ENCODE measurements around the gene CFAP107. TPM values are rescaled to one million over a fixed set of nuclear protein-coding genes. Genes with fewer than 3 reads are reported as not detected.

The CFAP107 gene
- total and polyA plus RNA-seq, 2 of the 4 experiments (the other 2 are of a cell fraction), result not detected

DNA sequence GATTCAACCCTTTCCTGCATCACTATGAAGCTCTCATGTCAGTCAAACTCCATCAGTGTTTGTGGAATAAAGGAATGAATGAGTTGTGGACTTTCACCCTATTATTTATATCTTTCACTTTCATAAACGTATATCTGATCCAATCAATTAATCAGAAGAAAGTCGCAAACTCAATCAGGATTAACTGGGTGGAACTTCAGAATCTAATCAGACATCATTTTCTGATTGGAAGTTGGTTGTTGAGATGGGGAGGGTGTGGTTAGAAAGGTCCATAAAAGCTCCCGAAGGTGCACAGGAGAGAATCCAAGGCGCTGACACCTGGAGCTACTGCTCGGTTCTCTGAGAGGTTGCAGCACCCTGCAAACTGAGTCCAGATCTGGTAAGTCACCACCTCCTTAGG is 27.4 kb downstream of the CFAP107 start, which contains the start of gene PRAMEF12:
Gene PRAMEF12 (plus strand): TSS at position 301 of the 400 bp plus-strand sequence. CDS start 1,130 bp downstream, outside the sequence.
- Histone ChIP-seq H3K9me1 (ENCODE audit: insufficient read depth, low read length) (no peaks in the 10 kb centered on the region), H3K4me1 (ENCODE audit: control insufficient read depth, insufficient read depth, low read length) (no peaks in the 10 kb centered on the region), H3K27ac (ENCODE audit: insufficient read depth, low read length) (no peak within 1 kb of the TSS), H4K91ac (ENCODE audit: insufficient read depth, low read depth, low read length) (no peak within 1 kb of the TSS), H3K27me3 (ENCODE audit: control insufficient read depth, insufficient read depth, low read length) (no peaks in the 10 kb centered on the region), H2BK5ac (ENCODE audit: low read depth, low read length, poor library complexity, severe bottlenecking) (no peak within 1 kb of the TSS), H2AFZ (replicated peaks; ENCODE audit: low read length, poor library complexity) (no peak within 1 kb of the TSS), H2AK9ac (replicated peaks; ENCODE audit: low read depth, low read length, poor library complexity) (no peak within 1 kb of the TSS), H3K36me3 (ENCODE audit: control insufficient read depth, insufficient read depth, low read length) (no peaks in the 10 kb centered on the region), H2BK15ac (ENCODE audit: low read depth, low read length) (no peak within 1 kb of the TSS), H3K18ac (ENCODE audit: low read depth, low read length) (no peak within 1 kb of the TSS), H3K9me3 (ENCODE audit: control insufficient read depth, insufficient read depth, low read length) (peaks cover 44% of the 10 kb centered on the region), H3K23ac (ENCODE audit: low read depth, low read length) (no peak within 1 kb of the TSS), H4K5ac (ENCODE audit: low read depth, low read length) (no peak within 1 kb of the TSS), H4K20me1 (ENCODE audit: insufficient read depth, low read length) (no peaks in the 10 kb centered on the region), H2BK20ac (ENCODE audit: low read depth, low read length) (no peak within 1 kb of the TSS), H3K14ac (replicated peaks; ENCODE audit: low read depth, low read length) (no peak within 1 kb of the TSS), H2AK5ac (ENCODE audit: low read depth, low read length) (no peak within 1 kb of the TSS), H3K4me2 (ENCODE audit: low read depth, low read length) (no peak within 1 kb of the TSS), H3K4me3 (ENCODE audit: insufficient read depth, low read depth, low read length) (no peak within 1 kb of the TSS), H3K4ac (ENCODE audit: low read depth, low read length) (no peak within 1 kb of the TSS), H3K9ac (ENCODE audit: low read depth, low read length) (no peak within 1 kb of the TSS), H4K8ac (ENCODE audit: low read depth in 2 of 2, low read length in 2 of 2) (no peak within 1 kb of the TSS), H2BK120ac (ENCODE audit: low read depth, low read length) (no peak within 1 kb of the TSS), H3K56ac (ENCODE audit: extremely low read depth, insufficient read depth, low read length) (no peak within 1 kb of the TSS), H3K79me1 (ENCODE audit: low read depth in 1 of 2, low read length in 2 of 2) (no peaks in the 10 kb centered on the region)
- in situ Hi-C loops (cut with MboI; ENCODE audit: low sequenced_read_pairs), result no loop called here
- DNase-seq, result no peak
- intact Hi-C loops (cut with micrococcal nuclease), result no loop called here
- POLR2A ChIA-PET (ENCODE audit: unreplicated experiment), result no interaction called here
- no peak for ATAC-seq (ENCODE audit: low read depth)
- no TSS peak for BruUV-seq (replicated peaks)
- CTCF ChIA-PET, result no interaction called here
- 49% methylated on average over 3 of the region's 5 CpGs; no CpG with 5 or more reads in 1 of the 2 experiments for WGBS, 2 experiments (ENCODE audit: extremely low coverage in 2 of 2, insufficient read length in 1 of 2)
- dilution Hi-C loops (cut with HindIII; ENCODE audit: low sequenced_read_pairs, unreplicated experiment), result no loop called here
- TF ChIP-seq RAD21 (IDR thresholded peaks at IDR 0.05; ENCODE audit: low read length) (no peak), NFE2L2 (IDR thresholded peaks at IDR 0.05; ENCODE audit: low read depth, low read length) (no peak), POLR2A (IDR thresholded peaks at IDR 0.05; ENCODE audit: low read depth, low read length) (no peak), MAFK (IDR thresholded peaks at IDR 0.05; ENCODE audit: low read depth, low read length) (no peak)

Measured in IMR-90 (cell line).